ENCODE measurements around the gene ASCC3.
A peak's percentile ranks its signal among the peaks of the same experiment; 100 is the strongest.

The ASCC3 gene, protein sequence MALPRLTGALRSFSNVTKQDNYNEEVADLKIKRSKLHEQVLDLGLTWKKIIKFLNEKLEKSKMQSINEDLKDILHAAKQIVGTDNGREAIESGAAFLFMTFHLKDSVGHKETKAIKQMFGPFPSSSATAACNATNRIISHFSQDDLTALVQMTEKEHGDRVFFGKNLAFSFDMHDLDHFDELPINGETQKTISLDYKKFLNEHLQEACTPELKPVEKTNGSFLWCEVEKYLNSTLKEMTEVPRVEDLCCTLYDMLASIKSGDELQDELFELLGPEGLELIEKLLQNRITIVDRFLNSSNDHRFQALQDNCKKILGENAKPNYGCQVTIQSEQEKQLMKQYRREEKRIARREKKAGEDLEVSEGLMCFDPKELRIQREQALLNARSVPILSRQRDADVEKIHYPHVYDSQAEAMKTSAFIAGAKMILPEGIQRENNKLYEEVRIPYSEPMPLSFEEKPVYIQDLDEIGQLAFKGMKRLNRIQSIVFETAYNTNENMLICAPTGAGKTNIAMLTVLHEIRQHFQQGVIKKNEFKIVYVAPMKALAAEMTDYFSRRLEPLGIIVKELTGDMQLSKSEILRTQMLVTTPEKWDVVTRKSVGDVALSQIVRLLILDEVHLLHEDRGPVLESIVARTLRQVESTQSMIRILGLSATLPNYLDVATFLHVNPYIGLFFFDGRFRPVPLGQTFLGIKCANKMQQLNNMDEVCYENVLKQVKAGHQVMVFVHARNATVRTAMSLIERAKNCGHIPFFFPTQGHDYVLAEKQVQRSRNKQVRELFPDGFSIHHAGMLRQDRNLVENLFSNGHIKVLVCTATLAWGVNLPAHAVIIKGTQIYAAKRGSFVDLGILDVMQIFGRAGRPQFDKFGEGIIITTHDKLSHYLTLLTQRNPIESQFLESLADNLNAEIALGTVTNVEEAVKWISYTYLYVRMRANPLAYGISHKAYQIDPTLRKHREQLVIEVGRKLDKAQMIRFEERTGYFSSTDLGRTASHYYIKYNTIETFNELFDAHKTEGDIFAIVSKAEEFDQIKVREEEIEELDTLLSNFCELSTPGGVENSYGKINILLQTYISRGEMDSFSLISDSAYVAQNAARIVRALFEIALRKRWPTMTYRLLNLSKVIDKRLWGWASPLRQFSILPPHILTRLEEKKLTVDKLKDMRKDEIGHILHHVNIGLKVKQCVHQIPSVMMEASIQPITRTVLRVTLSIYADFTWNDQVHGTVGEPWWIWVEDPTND (N-terminal part only)

DNA sequence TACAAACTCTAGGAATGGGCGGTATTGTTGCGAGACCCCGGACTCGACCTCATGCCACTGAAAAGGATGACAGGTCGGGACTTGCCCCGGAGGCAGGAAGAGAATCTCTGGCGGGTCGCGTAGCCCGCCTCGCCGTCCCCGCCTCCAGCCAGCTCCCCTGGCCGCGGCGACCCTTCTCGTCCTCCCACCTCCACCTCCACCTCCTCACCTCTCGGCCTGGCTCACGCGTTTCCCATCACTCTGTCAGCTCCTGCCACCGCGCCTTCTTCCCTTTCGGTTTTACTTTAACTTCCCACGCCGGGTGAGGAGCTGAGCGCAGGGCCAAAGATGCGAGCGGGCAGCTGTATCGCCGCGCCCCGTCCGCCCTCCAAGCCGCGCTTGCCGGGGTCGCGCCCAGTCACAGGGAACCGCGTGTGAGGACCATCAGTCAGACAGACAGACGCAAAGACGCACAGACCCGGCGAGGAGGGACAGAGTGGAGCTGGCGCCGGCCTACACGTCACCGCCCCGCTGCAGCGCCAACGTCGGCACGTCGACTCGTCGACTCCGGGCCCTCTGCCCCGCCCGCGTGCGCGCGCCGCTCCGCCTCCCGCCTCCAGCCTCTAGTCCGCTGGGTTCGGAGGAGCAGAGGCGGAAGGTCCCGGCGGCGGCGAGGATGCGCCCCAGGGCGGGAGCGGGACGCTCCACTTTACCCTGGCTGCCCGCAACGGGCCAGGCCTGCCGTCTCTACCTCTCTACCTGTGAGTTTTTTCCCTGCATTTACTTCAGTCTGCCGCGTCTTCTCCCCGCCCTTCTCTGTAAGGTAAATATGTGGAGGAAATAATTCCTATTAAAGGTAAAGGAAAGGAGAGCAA is at the start of gene ASCC3:
TSS of gene ASCC3 (minus strand) at position 477 of the 854 bp plus-strand sequence. CDS start 13,332 bp downstream, outside the sequence.
- no peak for TF ChIP-seq CTCF (IDR thresholded peaks at IDR 0.05; ENCODE audit: low read depth, low read length)
- peak within 1 kb of the TSS; percentile 92 for H3K4me3 ChIP-seq (ENCODE audit: low read depth, low read length)

DNA sequence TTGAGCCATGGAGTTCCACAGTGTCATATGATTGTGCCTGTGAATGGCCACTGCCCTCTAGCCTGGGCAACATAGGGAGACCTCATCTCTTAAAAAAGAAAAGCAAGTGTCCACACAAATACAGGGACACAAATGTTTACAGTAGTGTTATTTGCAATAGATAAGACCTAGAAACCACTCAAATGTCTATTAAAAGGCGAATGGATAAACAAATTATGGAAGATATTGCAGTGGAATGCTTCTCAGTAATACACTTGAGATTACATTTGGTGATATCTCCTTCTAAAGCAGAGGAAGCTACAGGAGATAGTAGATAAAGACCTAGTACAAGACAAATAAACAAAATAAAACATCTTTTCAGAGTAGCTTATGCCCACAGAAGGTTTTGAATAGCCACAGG is 44.6 kb upstream of the ASCC3 start:
- TF ChIP-seq CTCF (IDR thresholded peaks at IDR 0.05; ENCODE audit: low read depth, low read length): no peak
- no peak overlapping the region for H3K4me3 ChIP-seq (ENCODE audit: low read depth, low read length)

- H3K4me3 ChIP-seq (ENCODE audit: low read depth, low read length): no peak overlapping the region
- TF ChIP-seq CTCF (IDR thresholded peaks at IDR 0.05; ENCODE audit: low read depth, low read length): no peak
Observed at GRCh38 chr6:100924534-100925227, 43.6 kb upstream of the ASCC3 start.

DNA sequence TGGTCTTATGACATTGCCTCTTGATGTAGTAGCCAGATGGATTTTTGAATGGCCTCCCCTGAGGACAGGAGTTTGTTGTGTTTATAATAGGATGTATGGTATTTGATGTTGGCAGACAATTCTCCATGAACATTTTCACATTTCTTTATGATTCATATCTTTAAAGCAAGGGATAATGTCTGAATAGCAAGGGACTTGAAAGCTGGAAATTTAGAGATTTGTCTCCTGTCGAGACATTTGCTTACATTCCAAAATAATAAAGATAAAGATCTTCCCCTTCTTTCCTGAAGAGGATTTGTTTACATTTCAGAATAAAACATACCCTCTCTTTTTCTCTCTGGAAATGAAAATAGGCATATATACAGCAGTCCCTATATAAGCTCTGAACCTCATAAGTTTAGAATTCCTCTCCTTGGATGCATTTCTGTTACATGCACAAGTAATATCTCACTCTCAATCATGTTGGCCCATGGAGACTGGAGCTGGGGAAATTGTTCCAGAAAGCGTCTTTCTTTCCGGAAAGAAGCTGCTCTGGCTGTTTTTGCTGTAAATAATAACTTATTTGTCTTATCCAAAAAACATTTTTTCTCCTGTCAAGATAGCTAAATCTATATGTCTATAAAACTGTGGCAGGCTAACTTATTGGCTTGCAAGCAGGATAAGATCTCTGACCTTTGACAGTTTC is 42.5 kb upstream of the ASCC3 start:
- H3K4me3 ChIP-seq (ENCODE audit: low read depth, low read length): no peak overlapping the region
- TF ChIP-seq CTCF (IDR thresholded peaks at IDR 0.05; ENCODE audit: low read depth, low read length): no peak

DNA sequence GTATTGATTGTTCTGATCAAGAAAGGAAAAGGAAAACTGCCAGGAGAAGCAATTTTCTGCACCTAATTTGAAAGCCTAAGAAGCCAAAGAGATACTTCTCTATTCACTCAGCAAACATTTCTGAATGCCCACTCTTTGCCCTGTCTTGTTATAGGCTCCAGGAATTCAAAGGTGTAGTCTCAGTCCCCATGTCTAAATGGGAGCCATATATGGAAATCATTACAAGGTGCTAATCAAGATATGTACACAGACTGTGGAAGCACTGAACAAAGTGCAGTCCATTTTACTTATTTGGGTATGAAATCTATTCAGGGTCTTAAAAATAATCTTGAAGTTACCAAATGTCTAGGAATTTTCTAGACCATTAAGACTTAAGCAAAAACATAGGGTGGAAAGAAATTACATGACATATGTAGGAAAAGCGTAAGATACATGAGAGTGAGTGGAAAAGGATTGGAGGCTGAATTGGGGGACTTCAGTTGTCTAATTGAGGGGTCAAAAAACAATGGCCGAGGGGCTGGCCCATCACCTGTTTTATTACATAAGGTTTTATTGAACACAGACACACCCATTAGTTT is 39.0 kb upstream of the ASCC3 start:
- TF ChIP-seq CTCF (IDR thresholded peaks at IDR 0.05; ENCODE audit: low read depth, low read length): no peak
- H3K4me3 ChIP-seq (ENCODE audit: low read depth, low read length): no peak overlapping the region

Data from WI38 (cell line).